Vagina (tissue), 2 donors: ENCODE measurements around the gene CDC20B. TPM values are rescaled to one million over a fixed set of nuclear protein-coding genes. Genes with fewer than 3 reads are reported as not detected.

Experiments
- DNase-seq, 2 donors: peaks; one replicate each; pipeline ENCODE4 v3.0.0-alpha.2; 2017; ENCODE audit errors: extremely low spot score in 2 of 2
- H3K27ac ChIP-seq: fragments of 200-600 bp; sonication (generic); one replicate; pipeline ENCODE4 v1.5.1; 2019
- H3K27me3 ChIP-seq: fragments of 200-600 bp; sonication (generic); one replicate; pipeline ENCODE4 v1.5.1; 2019
- H3K36me3 ChIP-seq, 2 donors: fragments of 200-600 bp; sonication (generic); one replicate each; pipeline ENCODE4 v1.5.1; 2017 to 2019
- H3K4me1 ChIP-seq: fragments of 200-600 bp; sonication (generic); one replicate; pipeline ENCODE4 v1.5.1; 2019
- H3K4me3 ChIP-seq, 2 donors: fragments of 200-600 bp; sonication (generic); 1 replicate in 1 of 2; 2 replicates in 1 of 2; pipeline ENCODE4 v1.5.1; 2016 to 2019
- H3K9me3 ChIP-seq: fragments of 200-600 bp; sonication (generic); one replicate; pipeline ENCODE4 v1.5.1; 2019
- POLR2A ChIP-seq, 2 donors: fragments of 450-650 bp; IDR thresholded peaks; one replicate each; pipeline ENCODE4 v1.6.1; 2017; ENCODE audit warnings: antibody characterized with exemption in 2 of 2, mild to moderate bottlenecking in 2 of 2, moderate library complexity in 2 of 2
- POLR2AphosphoS5 ChIP-seq, 2 donors: sonication (generic); formaldehyde crosslinking; IDR thresholded peaks; one replicate each; pipeline ENCODE4 v1.9.0; 2017; ENCODE audit warnings: antibody characterized with exemption in 2 of 2, mild to moderate bottlenecking in 2 of 2, low read depth in 1 of 2; ENCODE audit not compliant: insufficient read depth in 1 of 2
- intact Hi-C: fragments of 100-400 bp; cut with DNase I; formaldehyde crosslinking; loops from one replicate; pipeline ENCODE4 v1.15.1; 2023
- microRNA counts, 2 donors: library from miRNA; unstranded; fragments of <30 nt; microRNA quantifications; one replicate each; lab custom pipeline; 2016 to 2017
- microRNA-seq: library from miRNA; unstranded; fragments of <30 nt; microRNA quantifications from one replicate; pipeline ENCODE4, GENCODE V29; 2017; ENCODE audit warnings: borderline number of aligned reads, borderline replicate concordance
- small RNA-seq: library from RNA; depleted of rRNA; stranded (forward); fragments of <200 nt; gene quantifications from one replicate; pipeline ENCODE3, GENCODE V24; 2016
- total RNA-seq: library from RNA; depleted of rRNA; stranded (reverse); fragments of >200 nt; gene quantifications from one replicate; pipeline ENCODE4 v1.2.3, GENCODE V29; 2016
- TF ChIP-seq, protein P1 (sequence below), 3 experiments: fragments of 450-650 bp in 2 of 3; fragments of 200-600 bp in 1 of 3; sonication (generic) in 1 of 3; IDR thresholded peaks; one replicate each; pipeline ENCODE4 v1.5.1; 2017 to 2019; ENCODE audit warnings: antibody characterized with exemption in 3 of 3, mild to moderate bottlenecking in 2 of 3, moderate library complexity in 2 of 3

Gene CDC20B
- total RNA-seq, 1 donor from 2014 or later = not detected

DNA sequence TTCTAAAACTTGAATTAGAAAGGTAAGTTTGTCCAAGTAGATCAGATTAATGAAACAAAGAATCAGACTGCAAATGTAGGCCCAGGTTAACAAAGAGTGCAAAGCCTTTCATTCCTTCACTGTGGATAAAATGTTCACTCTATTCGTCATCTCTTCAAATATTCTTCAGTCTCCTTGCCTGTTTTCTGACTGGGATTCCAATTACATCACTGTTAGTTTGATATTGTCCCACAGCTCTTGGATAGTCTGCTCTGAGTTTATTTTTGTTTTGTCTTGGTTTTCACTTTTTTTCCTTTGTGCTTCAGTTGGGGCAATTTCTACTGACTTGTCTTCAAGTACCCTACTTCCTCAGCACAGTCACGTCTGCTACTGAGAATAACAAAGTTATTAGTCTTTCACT, 109.1 kb downstream of the CDC20B start:
- no peak for DNase-seq
- Histone ChIP-seq H3K27ac (no peak overlapping the region), H3K27me3 (no peaks in the 10 kb centered on the region), H3K36me3 (no peaks in the 10 kb centered on the region), H3K9me3 (no peaks in the 10 kb centered on the region), H3K4me3 (no peak overlapping the region), H3K4me1 (no peaks in the 10 kb centered on the region)
- intact Hi-C loops = no loop called here
- TF ChIP-seq POLR2A (IDR thresholded peaks at IDR 0.05) = no peak
- TF ChIP-seq, protein P1, sequence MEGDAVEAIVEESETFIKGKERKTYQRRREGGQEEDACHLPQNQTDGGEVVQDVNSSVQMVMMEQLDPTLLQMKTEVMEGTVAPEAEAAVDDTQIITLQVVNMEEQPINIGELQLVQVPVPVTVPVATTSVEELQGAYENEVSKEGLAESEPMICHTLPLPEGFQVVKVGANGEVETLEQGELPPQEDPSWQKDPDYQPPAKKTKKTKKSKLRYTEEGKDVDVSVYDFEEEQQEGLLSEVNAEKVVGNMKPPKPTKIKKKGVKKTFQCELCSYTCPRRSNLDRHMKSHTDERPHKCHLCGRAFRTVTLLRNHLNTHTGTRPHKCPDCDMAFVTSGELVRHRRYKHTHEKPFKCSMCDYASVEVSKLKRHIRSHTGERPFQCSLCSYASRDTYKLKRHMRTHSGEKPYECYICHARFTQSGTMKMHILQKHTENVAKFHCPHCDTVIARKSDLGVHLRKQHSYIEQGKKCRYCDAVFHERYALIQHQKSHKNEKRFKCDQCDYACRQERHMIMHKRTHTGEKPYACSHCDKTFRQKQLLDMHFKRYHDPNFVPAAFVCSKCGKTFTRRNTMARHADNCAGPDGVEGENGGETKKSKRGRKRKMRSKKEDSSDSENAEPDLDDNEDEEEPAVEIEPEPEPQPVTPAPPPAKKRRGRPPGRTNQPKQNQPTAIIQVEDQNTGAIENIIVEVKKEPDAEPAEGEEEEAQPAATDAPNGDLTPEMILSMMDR (IDR thresholded peaks at IDR 0.05) = no peak
- TF ChIP-seq POLR2AphosphoS5 (IDR thresholded peaks at IDR 0.05; ENCODE audit: insufficient read depth in 1 of 2, low read depth in 1 of 2) = no peak

DNA sequence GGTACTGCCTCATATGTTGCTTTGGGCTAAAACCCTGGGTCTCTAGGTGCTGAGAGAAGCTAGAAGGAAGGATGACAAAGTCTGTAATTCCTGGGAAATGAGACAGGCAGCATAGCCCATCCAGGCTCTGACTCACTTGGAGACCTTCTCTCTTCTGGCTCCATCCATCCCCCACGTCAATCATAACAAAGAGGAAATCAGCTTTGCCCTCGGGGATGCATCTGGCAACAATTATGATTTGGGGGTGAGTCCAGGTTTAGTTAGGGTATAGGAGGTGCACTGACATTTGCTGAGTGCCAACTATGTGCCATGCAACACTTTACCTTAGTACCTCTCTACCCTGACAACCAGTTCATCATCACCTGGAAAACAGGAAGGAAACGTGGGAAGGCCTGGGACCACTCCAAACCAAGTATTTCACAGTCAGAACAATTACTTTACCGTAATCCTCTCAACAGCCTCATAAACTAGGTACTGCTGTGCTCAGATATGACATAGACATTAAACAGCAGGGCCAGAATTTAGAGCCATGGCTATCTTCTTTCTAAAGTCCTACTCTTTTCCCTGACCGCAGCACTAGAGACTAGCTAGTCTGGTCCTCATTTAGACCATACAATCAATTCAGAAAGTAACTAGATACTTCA, 109.6 kb downstream of the CDC20B start:
- Histone ChIP-seq H3K27me3 (no peaks in the 10 kb centered on the region), H3K4me3 (no peak overlapping the region), H3K9me3 (no peaks in the 10 kb centered on the region), H3K4me1 (no peaks in the 10 kb centered on the region), H3K36me3 (no peaks in the 10 kb centered on the region), H3K27ac (no peak overlapping the region)
- intact Hi-C loops = no loop called here
- TF ChIP-seq, protein P1 (IDR thresholded peaks at IDR 0.05) = no peak
- TF ChIP-seq POLR2AphosphoS5 (IDR thresholded peaks at IDR 0.05; ENCODE audit: insufficient read depth in 1 of 2, low read depth in 1 of 2) (no peak), POLR2A (IDR thresholded peaks at IDR 0.05) (no peak)
- no peak for DNase-seq

MicroRNAs encoded within 50 kb of the gene (microRNA counts, 767-probe panel; counts per million panel counts)
- microRNA hsa-miR-449a (lab: Ali Mortazavi, UCI) (238 to 261 counts per million in 2 donors), microRNA hsa-miR-449b-5p (lab: Ali Mortazavi, UCI) (238 to 261 counts per million in 2 donors), microRNA hsa-miR-449c-5p (lab: Ali Mortazavi, UCI) (238 to 261 counts per million in 2 donors)

Small RNAs within 50 kb of the gene (microRNA-seq; reads per million reads assigned to microRNA genes)
- gene MIR449A = 4.3 reads per million
- not detected for gene MIR449B
- not detected for gene MIR449C

Small RNAs within 50 kb of the gene (small RNA-seq; reads per million reads assigned to genes)
- gene MIR449A (not detected), gene MIR449B (not detected), gene MIR449C (not detected)

Other genes with a start within 250 kb of the CDC20B start
- not detected for gene ESM1, start 187.6 kb downstream of the CDC20B start, total RNA-seq
- gene GZMK, start 148.9 kb downstream of the CDC20B start, total RNA-seq = 9.1 TPM
- 1.2 TPM for gene GZMA, start 70.5 kb downstream of the CDC20B start, total RNA-seq
- 22.1 TPM for gene GPX8, start 13.0 kb downstream of the CDC20B start, total RNA-seq
- gene MCIDAS, start 54.1 kb upstream of the CDC20B start, total RNA-seq = not detected
- not detected for gene CCNO, start 60.4 kb upstream of the CDC20B start, total RNA-seq
- gene DHX29, start 134.5 kb upstream of the CDC20B start, total RNA-seq = 19.2 TPM
- gene MTREX, start 134.8 kb upstream of the CDC20B start, total RNA-seq = 68.0 TPM